HG03432 (cell line): ENCODE measurements around the gene FCMR.
"Not testable (repeated sequence)": the region's sequence is repeated elsewhere in the genome, so short reads cannot be mapped to it uniquely, and the experiment has no call there.

ENCODE experiments used
- ATAC-seq: cut with Tn5 transposase; IDR thresholded peaks from one replicate; pipeline ENCODE4 v1.9.1; 2021; ENCODE audit warnings: mild to moderate bottlenecking, moderate library complexity; ENCODE audit not compliant: unreplicated experiment

FCMR gene

DNA sequence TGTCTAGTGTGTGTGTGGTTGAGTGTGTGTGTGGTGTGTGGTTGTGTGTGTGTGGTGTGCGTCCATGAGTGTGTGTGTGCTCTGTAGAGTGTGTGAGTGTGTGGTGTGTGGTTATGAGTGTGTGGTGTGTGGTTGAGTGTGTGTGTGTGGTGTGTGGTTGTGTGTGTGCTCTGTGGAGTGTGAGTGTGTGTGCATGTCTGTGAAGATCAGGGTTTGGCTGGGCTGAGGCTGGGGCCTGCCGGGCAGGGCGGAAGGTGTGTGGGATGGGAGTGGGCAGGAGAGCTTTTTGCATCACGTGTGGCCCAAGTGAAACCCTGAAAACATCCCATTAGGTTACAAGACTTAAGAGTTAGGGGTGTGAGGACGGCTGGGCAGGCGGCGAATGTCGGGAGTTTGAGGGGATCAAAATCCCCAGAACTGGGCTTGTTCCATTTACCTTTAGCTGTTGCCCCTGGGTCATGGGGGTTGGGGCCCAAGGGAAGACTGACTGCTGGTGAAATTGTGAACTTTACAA, 2.9 kb upstream of the FCMR start:
- ATAC-seq: peak; percentile 22

DNA sequence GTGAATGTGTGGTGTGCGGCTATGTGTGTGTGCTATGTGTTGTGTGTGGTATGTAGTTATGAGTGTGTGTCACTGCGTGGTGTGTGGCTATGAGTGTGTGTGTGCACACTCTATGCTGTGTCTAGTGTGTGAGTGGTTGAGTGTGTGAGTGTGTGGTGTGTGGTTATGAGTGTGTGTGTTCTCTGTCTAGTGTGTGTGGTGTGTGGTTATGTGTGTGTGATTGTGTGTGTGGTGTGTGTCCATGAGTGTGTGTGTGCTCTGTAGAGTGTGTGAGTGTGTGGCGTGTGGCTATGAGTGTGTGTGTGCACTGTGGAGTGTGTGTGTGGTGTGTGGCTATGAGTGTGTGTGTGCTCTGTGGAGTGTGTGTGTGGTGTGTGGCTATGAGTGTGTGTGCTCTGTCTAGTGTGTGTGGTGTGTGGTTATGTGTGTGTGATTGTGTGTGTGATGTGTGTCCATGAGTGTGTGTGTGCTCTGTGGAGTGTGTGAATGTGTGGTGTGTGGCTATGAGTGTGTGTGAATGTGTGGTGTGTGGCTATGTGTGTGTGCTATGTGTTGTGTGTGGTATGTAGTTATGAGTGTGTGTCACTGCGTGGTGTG, 2.3 kb upstream of the FCMR start:
- not testable (repeated sequence) for ATAC-seq

DNA sequence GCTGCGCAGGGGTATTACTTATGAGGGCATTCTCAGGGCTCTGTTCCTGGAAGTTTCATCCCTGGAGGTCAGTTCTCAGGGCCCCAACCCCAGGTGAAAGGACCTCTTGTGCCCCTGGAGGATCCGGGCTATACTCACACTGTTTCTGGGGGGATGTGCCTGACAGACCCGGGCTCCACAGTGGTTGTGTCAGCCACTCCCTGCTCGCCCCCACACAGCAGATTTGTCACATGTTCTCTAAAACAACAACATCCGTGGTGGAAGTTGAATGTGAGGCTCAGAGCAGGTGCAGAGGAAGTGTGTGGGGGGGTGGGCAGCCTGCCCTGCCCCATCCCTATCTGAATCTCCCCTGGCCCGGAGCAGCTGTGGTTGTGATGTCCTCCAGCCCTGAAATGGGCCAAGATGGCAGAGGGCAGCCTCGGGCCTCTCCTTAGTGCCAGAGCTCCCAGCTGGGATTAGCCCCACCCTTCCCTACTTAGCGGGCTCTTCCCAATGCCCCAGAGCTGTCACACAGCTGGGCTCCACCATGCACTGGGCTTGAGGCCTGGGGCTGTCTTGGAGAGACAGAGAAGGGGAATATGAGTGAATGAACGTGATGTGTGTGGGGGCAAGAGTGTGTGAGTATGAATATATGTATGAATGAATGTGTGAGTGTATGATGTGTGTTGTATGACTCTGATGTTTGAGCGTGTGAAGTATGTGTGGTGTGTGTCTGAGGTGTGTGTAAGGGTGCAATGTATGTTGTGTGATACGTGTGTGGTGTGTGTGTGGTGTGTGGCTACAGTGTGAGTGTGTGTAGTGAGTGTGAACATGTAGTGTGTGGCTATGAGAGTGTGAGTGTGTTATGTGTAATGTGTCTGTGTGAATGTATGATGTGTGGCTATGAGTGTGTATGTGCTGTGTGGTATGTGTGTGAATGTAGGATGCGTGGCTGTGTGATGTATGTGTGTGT, 1.5 kb upstream of the FCMR start:
- ATAC-seq: peak; percentile 52

DNA sequence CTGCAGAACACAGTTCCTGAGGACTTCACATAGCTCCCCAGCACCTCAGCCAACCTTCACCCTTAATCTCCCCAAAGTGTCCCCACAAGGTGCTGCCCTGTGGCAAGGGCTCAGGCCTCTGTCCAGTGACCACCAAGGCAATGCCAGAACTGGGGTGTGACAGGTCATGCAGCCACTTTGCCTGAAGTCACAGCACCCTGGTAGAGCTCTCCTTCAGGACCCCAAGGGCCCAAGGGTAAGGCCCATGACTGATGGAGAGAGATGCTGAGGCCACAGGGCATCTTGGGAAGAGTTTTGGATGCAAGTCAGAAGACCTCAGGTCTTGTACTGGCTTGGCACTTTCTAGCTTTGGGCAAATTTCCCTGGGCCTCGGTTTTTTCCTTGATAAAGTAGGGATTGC, 783 bp upstream of the FCMR start:
- no peak for ATAC-seq

DNA sequence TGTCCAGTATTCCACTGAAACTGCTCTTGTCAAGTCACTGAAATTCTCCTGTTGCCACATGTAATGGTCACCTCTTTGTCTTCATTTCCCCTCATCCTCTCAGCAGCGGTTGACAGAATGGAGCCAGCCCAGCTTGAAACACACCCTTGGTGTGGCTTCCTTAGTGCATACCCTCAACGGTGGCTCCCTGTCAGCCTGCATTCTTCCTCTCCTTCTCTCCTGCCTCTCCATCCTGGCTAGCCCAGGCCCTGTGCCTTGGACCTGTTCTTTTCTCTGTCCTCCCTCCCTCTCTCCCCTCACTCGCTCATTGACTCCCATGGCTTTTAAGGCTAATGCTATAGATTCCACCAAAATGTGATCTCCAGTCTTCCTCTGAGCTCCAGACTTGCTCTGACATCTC, 3.7 kb downstream of the FCMR start:
- no peak for ATAC-seq

DNA sequence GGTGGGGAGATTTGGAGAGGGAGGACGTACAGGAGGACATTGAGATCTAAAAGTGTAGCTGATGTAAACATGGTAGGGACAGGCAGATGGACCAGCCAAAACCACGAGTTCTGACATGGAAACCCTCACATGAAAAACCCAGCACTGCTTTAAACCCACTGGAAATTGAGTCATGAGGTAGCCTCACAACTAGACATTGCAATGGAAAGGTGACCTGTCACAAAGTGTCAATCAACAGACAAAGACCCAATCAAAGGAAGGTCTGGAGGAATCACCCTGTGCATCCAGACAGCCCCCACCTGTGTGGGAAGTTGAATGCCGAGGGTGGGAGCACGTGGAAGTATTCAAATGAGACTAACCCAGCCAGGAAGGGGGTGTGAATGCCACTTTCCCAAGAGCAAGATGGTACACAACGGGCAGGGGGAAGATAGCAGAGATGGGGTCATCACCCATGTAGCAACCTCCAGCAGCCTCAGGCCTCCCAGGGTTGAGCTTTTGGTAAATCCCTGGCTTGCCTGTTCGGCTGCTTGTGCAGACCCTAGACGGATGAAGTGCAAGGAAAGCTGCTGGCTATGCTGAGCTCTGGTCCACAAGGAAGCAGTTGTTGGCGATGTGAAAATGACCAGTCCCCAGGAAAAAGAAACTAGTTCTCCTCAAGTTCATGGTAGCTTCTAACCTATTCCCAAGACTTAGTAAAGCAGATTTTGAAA, 5.6 kb downstream of the FCMR start:
- ATAC-seq: no peak

DNA sequence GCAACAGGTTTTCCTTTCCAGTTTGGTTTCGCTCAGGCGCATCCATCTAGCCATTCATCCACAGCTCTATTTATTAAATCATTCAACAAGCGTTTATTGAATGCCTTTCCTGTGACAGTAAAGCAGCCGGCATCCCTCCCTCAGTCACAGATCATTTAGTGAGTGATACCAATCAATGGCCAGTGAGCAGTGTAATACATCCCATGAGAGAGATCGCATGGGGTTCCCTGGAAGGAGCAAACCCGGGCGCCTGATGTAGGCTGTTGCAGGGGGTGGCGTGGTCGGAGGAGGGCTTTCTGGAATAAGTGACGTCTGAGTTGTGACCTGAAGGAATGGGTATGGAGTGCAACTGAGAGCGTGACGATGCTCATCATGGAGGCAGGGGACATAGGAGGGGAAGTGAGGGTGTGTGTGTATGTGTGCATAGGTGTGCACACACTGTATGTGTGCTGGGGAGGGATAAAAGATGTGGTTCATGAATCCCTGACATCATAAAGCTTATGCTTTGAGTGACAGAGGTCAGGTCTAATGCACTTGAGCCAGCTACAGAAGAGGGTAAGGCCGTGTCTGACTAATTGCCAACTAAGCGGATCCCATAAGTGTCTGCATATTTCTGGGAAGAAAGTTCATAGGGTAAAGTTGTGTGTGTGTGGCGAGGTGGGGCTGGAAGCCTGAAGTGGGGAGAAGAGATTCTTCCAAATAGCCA, 6.6 kb downstream of the FCMR start:
- ATAC-seq: no peak

DNA sequence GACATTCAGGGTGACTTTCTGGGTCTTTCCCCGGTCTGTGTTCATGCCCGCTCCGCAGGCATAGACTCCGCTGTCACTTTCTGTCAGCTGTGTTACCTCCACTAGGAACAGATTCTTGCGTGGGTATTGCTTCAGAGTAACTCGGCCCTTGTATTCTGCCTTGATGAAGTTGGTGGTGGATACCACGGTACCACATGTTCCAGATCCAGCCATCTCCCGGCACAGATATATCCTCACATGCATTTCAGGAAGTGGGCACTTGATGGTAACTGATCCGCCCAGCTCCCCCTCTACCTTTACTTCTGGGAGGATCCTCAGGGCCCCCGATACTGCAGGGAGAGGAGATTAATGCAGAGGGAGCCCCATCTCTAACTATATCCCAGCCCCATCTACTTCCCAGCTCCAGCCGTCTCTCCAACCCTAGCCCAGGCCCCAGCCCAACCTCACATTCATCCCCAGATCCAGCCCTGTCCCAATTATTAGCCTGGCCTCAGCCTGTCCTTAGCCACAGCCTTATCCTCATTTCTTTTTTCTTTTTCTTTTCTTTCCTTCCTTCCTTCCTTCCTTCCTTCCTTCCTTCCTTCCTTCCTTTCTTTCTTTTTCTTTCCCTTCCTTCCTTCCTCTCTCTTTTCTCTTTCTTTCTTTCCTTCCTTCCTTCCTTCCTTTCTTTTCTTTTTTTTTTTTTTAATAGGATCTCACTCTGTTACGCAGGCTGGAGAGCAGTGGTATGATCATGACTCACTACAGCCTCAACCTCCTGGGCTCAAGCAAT, 7.8 kb downstream of the FCMR start:
- ATAC-seq: no peak

DNA sequence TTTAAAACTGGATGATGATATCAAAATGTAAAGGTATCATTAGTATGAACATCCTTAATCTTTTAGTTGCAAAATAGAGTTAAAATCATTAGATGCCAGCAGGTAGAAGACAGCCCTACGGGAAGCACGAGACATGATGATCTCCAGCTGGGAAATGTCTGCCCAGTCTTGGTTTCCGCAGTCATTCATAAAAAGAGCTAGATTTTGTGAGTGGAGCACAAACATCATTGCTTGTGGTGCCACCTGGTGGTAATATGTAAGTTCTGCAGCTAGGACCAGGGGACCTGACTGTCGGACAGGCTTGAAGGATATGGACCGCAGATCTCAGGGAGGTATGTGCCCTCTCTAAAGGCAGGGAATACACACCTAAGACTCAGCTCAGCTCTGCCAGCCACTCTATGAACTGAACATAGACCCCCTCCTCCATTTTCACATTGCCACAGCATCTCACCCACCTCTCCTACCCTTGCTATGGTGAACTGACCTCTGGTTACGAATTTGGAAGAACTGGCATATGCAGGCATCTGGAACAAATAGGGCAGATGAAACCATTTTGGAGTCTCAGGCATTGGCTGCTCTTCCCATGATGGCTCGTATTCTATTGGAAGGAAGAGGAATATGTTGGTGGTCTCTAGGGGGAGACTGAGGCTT, 9.2 kb downstream of the FCMR start:
- peak; percentile 47 for ATAC-seq

DNA sequence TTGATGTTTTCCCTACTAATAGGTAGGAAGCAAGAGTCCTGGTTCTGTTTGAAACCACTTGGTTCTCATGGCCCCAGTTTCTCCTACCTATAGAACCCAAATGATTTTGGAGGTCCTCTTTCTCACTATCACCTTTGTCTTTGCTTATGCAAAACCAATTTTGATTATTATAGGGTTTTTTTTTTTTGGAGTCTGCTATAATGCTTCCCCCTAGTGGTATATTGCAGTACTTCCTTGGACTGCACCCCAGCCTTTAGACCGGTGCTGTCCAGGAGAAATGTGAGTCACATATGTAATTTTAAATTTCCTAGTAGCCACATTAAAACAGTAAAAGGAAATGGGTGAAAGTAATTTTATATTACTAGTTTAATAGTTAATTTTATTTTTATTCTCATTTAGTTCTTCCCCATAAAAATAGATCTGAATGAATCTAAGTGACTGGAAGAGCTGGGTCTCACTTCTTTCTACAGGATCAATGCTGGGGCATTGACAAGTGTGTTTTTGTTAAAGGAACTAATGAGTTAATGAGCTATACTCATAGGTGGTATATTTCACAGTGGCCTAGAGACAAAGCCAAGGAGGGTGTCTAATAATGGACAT, 10.6 kb downstream of the FCMR start:
- no peak for ATAC-seq

DNA sequence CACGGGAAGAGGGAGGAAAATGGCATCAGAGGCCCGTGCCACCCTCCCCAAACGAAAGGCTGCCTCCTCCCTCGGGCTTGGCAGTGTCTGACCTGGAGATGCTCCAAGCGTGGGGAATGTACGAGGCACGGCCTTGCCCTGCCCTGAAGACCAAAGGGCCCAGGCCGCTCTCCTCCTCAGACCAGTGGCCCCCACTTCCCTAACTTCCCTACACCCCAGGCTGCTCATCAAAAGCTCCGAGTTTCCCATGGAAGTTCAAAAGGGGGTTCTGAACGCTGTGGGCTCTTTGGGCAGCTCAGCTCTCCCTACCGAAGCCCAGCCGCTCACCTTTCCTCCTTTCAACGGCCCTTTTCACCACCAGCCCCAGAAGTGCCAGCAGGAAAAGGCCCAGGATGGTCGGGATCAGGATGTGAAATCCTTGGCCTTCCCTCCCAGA, 11.8 kb downstream of the FCMR start:
- no peak for ATAC-seq

DNA sequence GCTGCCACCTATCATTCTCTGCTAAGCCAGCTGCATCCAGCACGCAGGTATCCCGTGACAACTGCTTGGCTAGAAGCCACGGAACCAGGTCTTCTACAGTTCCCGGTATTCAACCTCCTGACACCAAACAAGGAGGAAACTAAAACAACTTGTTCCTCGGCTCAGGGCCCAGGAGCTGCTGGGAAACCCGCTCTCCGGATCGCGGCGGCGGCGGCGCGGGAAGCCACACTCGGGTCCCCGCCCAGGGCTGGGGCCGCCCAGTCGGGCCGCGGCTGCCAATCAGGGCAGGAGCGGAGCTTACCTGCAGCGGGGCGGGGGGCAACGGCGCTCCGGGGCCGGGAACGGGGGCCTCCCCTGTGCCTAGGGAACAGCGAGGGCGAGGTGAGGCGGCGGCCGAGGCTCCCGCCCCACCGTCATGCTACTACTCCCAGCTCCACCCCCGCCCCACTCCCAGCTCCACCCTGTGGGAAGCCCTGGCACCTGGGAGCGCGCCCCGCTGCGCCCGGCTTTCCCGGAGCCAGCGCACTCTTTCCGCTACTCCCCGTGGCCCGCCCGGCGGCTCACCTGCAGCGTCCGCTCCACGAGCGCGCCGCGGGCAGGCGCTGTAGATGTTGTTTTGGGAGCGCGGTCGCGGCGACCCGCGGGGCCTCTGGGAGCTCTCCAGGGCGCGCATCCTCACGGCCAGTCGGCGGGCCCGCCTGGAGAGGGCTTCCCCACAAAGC, 12.4 kb downstream of the FCMR start:
- ATAC-seq: no peak

DNA sequence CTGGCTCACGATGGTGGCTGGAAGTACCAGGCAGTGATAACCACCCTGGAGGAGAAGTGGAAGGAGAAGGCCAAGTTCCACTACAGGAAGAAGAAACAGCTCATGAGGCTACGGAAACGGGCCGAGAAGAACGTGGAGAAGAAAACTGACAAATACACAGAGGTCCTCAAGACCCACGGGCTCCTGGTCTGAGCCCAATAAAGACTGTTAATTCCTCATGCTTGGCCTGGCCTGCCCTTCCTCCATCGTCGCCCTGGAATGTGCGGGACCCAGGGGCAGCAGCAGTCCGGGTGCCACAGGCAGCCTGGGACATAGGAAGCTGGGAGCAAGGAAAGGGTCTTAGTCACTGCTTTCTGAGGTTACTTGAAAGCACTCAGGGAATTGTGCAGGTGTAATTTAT, 13.7 kb downstream of the FCMR start:
- ATAC-seq: no peak

DNA sequence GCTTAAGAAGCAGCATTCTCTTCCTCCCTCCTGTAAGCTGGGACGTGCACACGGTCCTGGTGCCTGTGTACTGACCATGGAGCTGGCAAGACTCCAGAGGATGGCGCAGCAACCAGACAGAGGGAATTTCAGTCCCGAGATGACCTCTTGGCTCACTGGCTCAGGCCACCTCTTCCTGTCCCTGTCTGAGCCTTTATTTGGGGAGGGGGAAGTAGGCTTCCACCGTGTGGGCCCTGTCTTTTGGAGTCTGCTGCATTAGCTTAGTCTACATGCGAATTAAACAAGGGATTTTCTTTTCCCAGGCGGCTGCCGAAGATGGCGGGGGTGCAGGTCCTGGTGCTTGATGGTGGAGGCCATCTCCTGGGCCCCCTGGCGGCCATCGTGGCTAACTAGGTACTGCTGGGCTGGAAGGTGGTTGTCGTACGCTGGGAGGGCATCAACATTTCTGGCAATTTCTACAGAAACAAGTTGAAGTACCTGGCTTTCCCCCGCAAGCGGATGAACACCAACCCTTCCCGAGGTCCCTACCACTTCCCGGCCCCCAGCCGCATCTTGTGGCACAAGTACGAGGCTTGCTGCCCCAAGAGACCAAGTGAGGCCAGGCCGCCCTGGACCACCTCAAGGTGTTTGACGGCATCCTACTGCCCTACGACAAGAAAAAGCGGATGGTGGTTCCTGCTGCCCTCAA, 14.3 kb downstream of the FCMR start:
- ATAC-seq: no peak

DNA sequence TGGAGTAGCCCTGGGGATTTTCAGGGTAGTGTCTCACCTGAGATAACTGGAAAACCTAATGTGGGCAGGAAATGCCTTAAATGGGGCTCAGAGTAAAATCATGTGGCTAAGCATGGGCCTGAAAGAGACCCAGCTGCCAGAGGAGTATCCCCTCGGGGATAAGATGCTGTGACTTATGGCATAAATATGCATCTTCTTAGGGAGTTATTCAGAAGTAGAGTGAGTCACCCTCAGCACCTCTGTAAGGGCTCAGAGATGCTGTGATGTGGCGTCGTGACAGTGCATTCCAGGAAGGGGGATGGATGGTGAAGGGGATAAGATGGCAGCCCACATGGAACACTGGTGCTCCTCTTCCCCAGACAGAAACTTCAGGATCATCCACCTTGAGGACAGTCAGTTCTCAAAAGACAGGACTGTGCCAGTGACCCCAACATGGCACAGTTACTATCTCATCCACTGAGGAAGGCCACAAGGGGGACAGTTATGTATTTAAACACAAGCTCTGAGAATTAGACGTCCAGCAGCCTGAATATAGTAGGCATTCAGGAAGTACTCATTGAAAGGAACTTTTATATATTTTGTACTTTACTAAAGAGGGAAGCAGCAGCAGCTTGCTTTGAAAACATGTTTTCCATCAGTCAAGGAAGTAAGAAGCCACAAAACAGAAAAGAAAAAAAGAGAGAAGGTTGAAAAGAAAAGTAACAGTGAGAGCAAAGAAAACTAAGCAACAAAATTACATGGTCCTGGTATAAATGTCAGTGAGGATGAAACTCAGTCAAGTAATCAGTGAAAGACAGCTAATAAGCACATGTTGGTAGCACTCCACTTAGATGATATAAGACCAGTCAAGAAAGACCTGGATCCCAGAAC, 16.2 kb downstream of the FCMR start:
- peak; percentile 84 for ATAC-seq

DNA sequence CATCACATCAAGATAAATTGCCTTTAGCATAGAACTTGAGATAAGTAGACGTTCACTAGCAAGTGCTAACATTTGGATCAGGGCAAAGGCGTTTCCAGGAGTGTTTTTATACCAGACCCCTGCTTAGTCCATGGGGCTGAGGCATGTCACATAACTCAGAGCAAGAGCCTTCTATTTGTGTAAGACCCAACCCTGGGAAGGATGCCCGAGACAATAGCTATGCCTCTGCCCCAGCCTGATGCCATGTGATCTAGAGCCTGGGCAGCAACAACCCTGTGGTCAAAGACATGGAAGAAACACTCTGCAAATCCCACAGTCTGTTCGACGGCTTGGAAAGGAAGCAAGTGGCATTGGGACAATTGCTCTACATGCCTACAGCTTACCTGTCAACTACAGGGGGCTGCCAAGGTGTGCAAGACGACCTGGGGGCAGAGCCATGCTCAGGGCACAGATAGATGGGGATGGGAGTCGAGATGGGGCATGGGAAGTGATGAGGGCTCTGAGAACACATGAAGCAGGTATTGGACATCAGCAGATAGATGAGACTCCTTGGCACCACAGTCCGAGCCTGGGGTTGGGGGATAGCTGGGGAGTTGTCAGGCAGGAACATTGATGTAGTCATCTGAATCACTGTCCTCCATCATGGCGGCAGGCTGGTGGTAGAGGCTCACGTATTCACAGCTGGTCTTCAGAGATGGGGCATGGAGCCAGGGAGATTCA, 17.2 kb downstream of the FCMR start:
- no peak for ATAC-seq
